Ishikawa (cell line): ENCODE data around the gene ST6GALNAC3.

Experiments used
- CEBPB ChIP-seq: IDR thresholded peaks from 2 replicates; pipeline ENCODE4 v1.6.1; 2012
- CREB1 ChIP-seq: IDR thresholded peaks from 2 replicates; pipeline ENCODE4 v1.6.1; 2012; ENCODE audit warnings: low read depth
- EGR1 ChIP-seq: IDR thresholded peaks from 2 replicates; pipeline ENCODE4 v1.6.1; 2012
- EP300 ChIP-seq: IDR thresholded peaks from 2 replicates; pipeline ENCODE4 v1.6.1; 2012; ENCODE audit warnings: borderline replicate concordance
- FOXM1 ChIP-seq: IDR thresholded peaks from 2 replicates; pipeline ENCODE4 v1.6.1; 2012; ENCODE audit warnings: low read depth, borderline replicate concordance
- NFIC ChIP-seq: IDR thresholded peaks from 2 replicates; pipeline ENCODE4 v1.6.1; 2012
- RAD21 ChIP-seq: IDR thresholded peaks from 2 replicates; pipeline ENCODE4 v1.6.1; 2012; ENCODE audit warnings: low read depth
- TAF1 ChIP-seq: IDR thresholded peaks from 2 replicates; pipeline ENCODE4 v1.6.1; 2012; ENCODE audit warnings: low read depth, mild to moderate bottlenecking
- TCF12 ChIP-seq: IDR thresholded peaks from 2 replicates; pipeline ENCODE4 v1.6.1; 2012; ENCODE audit warnings: low read depth
- TEAD4 ChIP-seq: IDR thresholded peaks from 2 replicates; pipeline ENCODE4 v1.6.1; 2012
- YY1 ChIP-seq: IDR thresholded peaks from 2 replicates; pipeline ENCODE4 v1.6.1; 2012; ENCODE audit warnings: low read depth
- ZBTB7A ChIP-seq: IDR thresholded peaks from 2 replicates; pipeline ENCODE4 v1.6.1; 2012; ENCODE audit warnings: low read depth
- TF ChIP-seq, protein P1 (sequence below): IDR thresholded peaks from 2 replicates; pipeline ENCODE4 v1.6.1; 2012
- TF ChIP-seq, protein P2 (sequence below): IDR thresholded peaks from 2 replicates; pipeline ENCODE4 v1.6.1; 2012; ENCODE audit warnings: low read depth, mild to moderate bottlenecking
- TF ChIP-seq, protein P3 (sequence below): IDR thresholded peaks from 2 replicates; pipeline ENCODE4 v1.6.1; 2012

Gene ST6GALNAC3

DNA sequence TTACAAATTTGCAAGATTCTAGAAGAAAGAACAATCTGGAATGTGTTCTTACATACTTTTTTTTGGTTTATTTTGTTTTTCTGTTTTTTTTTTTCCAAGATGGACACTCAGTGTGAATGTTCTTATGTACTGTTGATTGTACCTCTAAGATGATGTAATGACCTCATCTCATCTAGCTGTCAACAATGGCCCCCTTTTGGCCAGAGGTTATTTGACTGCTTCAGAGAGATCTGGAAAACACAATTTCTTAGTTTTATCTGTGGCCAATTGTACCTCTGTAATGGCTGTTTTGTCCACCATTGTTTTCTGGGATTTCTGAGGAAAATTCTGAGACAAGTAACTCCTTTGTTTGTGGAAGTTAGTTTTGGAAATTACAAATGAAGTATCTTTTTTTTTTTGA is 38.9 kb downstream of the ST6GALNAC3 start:
- TF ChIP-seq EP300: no peak
- no peak for TF ChIP-seq YY1
- TF ChIP-seq CREB1: no peak
- no peak for TF ChIP-seq FOXM1
- TF ChIP-seq, protein P1, sequence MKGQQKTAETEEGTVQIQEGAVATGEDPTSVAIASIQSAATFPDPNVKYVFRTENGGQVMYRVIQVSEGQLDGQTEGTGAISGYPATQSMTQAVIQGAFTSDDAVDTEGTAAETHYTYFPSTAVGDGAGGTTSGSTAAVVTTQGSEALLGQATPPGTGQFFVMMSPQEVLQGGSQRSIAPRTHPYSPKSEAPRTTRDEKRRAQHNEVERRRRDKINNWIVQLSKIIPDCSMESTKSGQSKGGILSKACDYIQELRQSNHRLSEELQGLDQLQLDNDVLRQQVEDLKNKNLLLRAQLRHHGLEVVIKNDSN: no peak
- TF ChIP-seq TEAD4: no peak
- TF ChIP-seq EGR1: no peak
- no peak for TF ChIP-seq ZBTB7A
- no peak for TF ChIP-seq RAD21
- no peak for TF ChIP-seq NFIC

DNA sequence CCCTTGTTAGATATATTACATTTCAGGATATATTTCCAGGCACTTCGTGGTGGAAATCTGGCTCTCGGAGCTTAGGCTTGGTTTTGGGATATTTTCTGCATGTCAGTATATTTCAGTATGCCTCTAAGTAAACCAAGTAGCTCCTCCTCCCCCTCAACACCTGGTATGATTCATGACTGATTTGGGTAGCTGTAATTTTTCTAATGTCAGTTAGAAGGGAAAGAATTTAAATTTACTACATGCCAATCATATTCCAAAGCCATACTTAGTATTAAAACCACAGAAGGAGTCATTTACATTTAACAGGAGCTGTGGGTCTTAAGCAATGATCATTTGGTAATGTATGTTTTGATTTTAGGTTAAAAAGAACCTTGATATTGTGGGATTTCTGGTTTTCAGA is 40.6 kb downstream of the ST6GALNAC3 start:
- no peak for TF ChIP-seq EP300
- TF ChIP-seq, protein P2, sequence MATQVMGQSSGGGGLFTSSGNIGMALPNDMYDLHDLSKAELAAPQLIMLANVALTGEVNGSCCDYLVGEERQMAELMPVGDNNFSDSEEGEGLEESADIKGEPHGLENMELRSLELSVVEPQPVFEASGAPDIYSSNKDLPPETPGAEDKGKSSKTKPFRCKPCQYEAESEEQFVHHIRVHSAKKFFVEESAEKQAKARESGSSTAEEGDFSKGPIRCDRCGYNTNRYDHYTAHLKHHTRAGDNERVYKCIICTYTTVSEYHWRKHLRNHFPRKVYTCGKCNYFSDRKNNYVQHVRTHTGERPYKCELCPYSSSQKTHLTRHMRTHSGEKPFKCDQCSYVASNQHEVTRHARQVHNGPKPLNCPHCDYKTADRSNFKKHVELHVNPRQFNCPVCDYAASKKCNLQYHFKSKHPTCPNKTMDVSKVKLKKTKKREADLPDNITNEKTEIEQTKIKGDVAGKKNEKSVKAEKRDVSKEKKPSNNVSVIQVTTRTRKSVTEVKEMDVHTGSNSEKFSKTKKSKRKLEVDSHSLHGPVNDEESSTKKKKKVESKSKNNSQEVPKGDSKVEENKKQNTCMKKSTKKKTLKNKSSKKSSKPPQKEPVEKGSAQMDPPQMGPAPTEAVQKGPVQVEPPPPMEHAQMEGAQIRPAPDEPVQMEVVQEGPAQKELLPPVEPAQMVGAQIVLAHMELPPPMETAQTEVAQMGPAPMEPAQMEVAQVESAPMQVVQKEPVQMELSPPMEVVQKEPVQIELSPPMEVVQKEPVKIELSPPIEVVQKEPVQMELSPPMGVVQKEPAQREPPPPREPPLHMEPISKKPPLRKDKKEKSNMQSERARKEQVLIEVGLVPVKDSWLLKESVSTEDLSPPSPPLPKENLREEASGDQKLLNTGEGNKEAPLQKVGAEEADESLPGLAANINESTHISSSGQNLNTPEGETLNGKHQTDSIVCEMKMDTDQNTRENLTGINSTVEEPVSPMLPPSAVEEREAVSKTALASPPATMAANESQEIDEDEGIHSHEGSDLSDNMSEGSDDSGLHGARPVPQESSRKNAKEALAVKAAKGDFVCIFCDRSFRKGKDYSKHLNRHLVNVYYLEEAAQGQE: no peak
- no peak for TF ChIP-seq EGR1
- no peak for TF ChIP-seq NFIC
- TF ChIP-seq, protein P1: no peak
- no peak for TF ChIP-seq FOXM1
- no peak for TF ChIP-seq YY1
- TF ChIP-seq TCF12: no peak

DNA sequence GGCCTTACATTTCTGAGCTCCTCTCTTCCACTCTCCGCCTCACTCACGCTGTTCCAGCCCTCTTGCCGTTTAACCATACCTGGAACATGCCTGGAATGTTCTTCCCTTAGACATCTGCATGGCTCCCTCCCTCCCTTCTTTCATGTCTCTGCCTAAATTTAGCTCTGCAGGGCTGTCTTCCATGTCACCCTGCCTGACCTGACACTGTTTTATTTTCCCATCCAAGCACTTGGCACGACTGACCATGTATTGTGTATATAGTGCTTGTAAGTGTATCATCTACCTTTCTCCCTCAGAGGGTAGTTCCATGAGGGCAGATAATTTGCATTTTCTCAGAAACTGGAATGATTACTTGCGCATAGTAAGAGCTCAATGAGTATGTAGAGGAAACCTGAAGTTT is 47.3 kb downstream of the ST6GALNAC3 start:
- TF ChIP-seq, protein P3, sequence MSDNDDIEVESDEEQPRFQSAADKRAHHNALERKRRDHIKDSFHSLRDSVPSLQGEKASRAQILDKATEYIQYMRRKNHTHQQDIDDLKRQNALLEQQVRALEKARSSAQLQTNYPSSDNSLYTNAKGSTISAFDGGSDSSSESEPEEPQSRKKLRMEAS: no peak

DNA sequence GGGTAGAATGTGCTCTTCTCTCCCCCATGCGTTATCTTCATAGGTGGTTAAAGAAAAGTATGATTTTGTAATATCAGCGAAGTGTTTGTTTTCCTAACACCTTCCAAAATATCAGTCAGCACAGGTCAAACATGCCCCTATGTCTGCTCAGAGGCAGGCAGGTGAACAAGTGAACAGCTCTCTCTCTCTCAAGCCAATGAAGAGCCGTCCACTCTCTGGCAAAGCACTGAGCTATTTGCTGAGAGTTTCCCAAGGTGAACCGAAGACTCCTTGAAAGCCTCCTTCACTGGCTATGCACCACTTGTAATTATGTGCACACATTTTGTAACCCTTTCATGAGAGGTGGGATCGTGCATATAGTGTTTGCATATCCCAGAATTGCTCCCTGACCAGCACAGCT is 47.7 kb downstream of the ST6GALNAC3 start:
- TF ChIP-seq, protein P2: no peak
- no peak for TF ChIP-seq ZBTB7A

DNA sequence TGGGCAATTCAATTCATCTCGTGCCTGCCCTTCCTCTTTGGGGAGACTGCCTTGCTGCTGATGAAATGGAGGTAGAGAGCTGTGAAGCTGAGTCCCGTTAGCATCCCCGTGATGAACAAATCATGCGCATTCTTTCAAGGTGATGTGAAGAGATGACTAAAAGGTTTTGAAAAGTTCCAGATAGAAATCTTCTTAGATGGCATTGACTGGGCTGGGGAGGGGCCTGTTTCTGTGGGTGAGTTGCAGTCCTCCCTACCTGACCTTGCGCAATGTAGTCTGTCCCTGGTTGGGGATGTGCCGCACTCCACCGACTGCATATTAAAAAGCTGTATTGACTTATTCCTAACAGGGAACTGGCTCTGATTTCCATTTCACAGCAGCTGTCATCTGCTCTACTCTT is 49.6 kb downstream of the ST6GALNAC3 start:
- TF ChIP-seq, protein P1: no peak
- TF ChIP-seq FOXM1 (no peak), NFIC (no peak), CEBPB (0 out of 2 replicates have a peak, but pooled peaks have one; percentile 13), TEAD4 (no peak)

DNA sequence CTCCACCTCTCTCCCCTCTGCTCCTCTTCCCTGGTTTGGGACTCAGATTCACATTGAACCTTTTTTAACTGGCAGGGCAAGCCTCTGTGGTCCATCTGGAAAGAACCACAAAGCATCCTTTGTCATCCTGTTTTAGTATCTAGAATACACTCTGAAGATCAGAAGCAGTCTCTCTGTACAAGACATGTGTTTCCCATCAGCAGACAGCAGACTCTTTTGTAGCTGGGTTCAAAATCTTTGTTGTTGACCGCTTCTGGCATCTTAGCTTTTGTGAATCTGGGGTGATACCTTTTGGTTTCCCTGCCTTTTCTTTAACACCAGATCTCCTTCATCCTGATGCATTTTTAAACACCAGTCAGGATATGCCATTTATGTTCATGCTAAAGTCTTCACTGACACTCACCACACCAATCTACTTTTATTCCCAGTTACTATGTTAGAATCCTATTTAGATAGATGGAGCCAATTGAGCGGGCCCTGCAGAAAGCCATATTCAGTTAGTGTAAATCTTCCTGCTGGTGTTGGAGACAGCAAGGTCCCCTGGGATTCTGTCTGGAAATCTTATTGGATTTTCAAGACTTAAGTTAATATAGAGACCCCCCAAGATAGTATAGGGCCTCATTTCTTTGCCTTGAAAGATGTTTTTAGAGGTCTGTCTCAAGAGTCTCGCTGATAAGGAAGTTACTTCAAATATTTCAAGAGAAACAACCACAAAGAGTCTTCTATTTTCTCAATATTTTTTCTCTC is 51.1 kb downstream of the ST6GALNAC3 start:
- no peak for TF ChIP-seq FOXM1
- no peak for TF ChIP-seq EGR1
- no peak for TF ChIP-seq RAD21
- no peak for TF ChIP-seq NFIC
- no peak for TF ChIP-seq YY1
- TF ChIP-seq EP300: no peak
- no peak for TF ChIP-seq TAF1
- TF ChIP-seq CREB1: no peak
- no peak for TF ChIP-seq ZBTB7A
- TF ChIP-seq, protein P2: no peak
- TF ChIP-seq, protein P1: no peak
- TF ChIP-seq TCF12: no peak
- TF ChIP-seq, protein P3: no peak
- no peak for TF ChIP-seq TEAD4
- TF ChIP-seq CEBPB: no peak
